ENCODE measurements around the gene NSMF.
"Not testable (repeated sequence)": the region's sequence is repeated elsewhere in the genome, so short reads cannot be mapped to it uniquely, and the experiment has no call there.

NSMF gene

DNA sequence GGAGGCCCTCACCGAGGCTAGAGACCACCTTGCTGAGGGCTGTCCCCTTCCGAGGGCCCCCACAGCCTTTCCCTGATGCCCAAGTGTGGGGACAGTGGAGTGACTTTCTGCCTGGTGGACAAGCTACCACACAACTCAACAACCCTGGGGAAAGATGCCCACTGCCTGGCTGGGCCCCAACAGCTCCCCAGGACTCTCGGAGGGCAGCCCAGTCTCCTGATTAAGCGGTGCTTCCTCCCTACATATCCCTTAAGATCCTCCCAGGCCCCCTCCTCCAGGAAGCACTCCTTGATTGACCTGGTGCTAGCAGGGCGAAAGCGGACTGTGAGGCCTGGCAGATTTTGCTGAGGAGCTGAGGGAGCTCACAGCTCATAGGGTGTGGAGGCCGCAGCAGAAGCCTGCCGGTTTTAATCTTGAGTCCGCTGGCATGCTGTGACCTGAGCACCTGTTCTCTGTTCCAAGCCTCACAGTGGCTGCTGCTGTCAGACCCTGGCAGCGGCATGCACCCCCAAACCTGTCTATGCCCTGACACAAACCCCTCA, 2.2 kb downstream of the NSMF start:
- DNase-seq: no peak

DNA sequence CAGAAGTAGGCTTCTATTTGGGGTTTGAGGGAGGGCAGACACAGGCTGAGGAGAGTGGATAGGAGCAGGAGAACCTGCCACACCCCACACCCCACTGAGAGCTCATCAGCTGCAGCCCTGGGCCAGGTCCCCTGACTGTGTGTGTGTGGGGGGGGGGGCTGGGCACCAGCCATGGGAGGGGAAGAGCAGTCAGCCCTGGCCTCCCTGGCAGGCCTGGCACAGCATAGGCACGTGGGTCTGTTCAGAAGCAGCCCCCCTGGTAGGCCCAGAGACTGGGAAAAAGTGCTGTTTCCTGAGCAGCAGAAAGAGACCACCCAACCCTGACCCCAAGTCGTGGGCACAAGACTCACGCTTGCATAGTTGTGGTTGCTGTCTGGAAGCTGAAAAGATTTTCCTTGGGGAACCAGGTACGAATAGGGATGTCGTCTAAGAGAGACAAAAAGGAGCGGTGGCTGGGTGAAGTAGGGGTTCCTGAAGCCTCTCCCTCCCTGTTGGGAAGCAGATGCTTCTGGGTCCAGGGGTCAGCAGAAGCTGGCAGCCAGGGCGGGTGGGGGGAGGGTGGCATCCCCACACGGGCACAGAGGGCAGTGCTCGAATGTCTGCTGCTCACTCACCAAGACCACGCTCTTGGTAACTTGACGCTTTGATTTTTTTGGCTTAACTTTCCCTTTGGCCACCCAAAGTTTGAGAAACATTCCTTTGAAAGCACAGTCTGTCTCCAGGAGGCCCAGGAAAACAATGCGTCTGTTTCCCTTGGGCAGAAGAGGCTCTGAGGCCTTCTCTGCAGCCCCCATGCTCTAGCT, 2.9 kb downstream of the NSMF start:
- DNase-seq: no peak

DNA sequence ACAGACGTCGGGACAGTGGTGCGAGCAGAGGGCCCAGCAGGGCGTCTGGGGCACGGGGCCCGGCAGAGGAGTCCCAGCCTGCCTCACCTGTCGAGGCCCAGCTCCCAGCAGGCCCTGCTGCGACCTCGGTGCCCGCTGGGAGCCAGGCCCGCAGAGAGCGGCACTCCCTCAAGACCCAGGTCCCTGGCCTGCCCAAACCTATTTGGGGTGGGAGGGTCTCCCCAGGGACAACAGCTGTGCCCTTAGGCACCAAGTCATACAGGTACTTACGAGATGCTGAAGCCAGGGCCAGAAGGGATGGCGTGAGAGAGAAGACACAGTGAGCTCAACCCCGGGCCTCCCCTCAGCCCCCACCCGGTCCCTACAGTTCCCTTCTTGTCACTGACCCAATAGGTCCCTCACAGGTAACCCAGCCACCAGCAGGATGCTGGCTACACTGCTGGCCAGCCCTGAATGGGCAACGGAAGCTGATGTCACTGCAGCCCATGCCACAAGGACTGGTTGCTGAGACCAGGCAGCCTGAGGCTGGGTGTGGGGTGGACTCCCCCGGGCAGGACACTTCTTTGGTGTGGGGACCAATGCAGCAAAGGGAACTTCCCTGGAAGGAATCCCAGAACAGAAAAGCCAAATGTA, 3.7 kb downstream of the NSMF start:
- DNase-seq: no peak

DNA sequence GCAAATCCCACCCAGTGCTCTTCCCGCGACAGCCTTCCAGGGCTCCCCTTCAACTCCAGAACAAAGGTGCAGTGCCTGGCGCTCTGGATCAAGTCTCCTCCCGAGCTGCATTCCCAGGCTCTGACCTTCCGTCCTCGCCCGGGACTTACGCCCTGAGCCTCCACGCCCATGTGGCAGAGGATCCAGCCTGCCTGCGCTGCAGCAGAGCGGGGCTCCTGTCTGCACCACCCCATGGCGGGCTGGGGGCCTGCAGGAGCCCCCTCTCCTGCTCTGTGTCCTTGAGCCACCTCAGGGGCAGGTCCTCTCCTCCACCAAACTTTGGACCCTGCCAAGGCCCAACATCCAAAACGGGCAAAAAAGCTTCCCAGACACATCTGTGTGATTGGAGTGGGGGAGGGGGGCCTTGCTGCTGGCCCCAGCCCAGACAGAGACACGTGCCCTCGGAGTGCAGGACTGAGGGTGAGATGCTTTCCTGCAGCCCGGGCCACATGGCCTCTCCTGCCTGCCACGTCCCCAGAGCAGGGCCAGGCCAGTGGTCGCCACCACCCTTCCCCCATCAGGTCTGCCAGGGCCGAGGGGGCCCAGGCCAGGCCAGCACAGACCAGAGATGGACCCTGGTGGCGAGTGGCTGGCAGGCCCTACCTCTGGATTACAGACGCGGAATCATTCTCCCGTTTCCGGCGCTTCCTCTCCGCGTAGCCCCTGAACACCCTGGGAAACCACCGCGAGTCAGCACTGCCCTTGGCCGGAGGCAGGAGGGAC, 4.4 kb downstream of the NSMF start:
- no peak for DNase-seq

DNA sequence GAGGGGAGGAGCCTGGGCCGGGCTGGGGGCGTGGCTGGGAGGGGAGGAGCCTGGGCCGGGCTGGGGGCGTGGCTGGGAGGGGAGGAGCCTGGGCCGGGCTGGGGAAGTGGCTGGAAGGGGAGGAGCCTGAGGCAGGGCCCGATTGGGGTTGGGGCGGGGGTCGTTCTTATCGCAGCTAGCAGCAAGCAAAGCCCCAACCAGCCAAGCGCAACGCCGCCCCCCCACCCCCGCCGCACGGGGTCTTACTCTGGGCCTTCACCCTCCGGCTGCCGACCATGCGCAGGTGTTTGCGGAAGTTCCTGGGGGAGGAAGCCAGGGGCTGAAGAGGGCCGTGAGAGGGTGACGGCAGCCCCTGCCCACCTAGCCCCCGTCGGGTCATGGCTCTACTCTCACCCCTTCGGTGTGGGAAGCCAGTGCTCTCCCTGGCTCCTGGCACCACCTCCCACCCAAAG, 5.0 kb downstream of the NSMF start:
- DNase-seq: no peak

DNA sequence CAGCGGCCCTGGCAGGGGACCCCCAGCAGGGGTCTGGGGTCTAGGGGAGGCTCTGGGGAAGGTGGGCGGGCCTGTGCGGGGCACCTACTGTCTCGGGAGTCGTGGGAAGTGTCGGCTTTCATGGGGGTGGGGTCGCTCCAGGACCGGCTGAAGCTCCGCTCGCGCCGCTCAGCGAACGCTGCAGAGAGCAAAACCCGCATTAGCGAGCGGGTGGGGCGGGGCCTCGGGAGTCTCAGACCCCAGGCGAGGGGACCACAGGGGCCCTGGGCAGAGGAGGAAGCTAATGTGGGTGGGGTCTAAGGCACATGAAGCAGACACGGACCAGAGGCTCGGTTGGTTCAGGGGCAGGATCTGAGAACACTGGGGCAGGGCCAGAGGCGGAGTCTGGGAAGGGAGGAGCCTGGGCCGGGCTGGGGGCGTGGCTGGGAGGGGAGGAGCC, 5.5 kb downstream of the NSMF start:
- DNase-seq: no peak

DNA sequence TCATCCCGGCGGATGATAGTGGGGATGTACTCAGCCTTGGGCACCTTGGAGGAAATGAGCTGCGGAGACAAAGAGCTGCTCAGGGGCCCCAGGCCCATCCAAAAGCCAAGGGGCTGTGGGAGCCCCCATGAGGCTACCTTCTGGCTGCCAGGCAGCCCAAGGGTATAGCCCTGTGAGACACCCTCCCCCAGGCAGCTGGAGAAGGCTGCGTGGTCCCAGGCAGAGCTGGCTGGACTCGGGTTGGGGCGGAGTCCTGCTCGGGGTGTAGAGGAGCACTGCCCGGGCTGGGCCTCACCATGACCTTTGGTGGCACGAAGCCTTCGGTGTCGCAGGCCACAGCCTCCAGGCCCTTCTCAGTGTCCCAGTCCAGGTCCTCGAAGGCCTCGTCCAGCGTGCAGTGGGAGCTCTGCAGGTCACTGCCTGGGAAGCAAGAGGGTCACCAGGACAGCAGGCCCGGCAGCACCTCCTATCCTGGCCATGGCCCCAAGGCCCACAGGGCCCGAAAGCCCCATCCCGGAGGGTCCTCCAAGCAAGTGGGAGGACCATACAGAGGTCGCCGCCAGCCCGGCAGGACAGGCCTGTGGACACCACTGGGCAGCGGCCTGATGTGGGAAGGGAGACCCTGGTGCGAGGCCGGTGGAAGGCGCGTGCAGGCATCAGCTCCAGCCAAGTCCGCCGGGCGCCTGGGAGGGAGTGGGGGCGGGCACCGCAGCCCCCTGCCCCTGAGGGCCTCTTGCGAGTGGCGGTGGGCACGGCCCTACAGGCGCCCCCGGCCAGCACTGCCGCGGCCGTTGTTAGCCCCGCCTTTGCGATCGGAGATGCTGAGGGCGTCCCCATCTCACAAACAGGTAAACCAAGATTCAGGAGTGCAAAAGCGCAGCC, 6.1 kb downstream of the NSMF start:
- DNase-seq: no peak

DNA sequence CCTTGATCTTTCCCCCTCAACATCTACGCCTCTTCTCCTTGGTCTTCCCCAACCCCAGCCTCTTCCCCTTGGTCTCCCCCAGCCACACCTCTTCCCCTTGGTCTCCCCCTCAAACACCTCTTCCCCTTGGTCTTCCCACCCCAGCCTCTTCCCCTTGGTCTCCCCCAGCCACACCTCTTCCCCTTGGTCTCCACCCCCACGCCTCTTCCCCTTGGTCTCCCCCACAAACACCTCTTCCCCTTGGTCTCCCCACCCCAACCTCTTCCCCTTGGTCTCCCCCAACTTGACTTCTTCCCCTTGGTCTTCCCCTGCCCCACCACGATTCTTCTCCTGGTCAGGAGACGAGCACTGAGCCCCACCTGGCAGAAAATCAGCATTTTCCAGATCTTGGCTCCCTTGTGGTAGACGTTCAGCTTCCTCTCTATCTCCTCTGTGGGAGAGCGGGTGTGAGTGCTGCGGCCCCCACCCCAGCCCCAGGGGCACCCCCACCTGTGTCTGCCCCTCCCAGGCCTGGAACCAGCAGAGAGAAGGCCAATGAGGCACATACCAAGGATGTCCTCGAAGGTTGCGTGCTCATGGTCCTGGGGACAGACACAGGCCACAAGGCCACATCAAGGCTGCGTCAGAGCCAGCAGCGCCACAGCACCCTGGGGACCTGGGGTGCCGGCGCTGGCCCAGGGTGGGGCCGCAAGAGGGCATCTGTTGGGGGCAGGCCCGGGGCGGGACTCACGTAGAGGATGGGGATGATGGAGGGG, 7.0 kb downstream of the NSMF start:
- no peak for DNase-seq

DNA sequence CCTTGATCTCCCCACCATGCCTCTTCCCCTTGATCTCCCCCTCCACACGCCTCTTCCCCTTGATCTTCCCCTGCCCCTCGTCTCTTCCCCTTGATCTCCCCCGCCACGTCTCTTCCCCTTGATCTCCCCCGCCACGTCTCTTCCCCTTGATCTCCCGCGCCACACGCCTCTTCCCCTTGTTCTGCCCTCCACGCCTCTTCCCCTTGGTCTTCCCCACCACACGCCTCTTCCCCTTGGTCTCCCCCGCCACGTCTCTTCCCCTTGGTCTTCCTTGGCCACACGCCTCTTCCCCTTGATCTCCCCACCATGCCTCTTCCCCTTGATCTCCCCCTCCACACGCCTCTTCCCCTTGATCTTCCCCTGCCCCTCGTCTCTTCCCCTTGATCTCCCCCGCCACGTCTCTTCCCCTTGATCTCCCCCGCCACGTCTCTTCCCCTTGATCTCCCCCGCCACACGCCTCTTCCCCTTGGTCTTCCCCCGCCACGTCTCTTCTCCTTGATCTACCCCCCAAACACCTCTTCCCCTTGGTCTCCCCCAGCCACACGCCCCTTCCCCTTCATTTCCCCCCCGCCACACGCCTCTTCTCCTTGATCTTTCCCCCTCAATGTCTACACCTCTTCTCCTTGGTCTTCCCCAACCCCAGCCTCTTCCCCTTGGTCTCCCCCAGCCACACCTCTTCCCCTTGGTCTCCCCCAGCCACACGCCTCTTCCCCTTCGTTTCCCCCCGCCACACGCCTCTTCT, 7.7 kb downstream of the NSMF start:
- not testable (repeated sequence) for DNase-seq

DNA sequence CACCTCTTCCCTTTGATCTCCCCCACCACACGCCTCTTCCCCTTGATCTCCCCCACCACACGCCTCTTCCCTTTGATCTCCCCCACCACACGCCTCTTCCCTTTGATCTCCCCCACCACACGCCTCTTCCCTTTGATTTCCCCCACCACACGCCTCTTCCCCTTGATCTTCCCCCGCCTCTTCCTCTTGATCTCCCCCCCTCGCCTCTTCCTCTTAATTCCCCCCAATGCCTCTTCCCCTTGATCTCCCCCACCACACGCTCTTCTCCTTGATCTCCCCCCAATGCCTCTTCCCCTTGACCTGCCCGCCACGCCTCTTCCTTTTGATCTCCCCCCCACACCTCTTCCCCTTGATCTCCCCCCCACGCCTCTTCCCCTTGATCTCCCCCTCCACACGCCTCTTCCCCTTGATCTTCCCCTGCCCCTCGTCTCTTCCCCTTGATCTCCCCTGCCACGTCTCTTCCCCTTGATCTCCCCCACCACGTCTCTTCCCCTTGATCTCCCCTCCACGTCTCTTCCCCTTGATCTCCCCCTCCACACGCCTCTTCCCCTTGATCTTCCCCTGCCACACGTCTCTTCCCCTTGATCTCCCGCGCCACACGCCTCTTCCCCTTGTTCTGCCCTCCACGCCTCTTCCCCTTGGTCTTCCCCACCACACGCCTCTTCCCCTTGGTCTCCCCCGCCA, 8.5 kb downstream of the NSMF start:
- DNase-seq: not testable (repeated sequence)

DNA sequence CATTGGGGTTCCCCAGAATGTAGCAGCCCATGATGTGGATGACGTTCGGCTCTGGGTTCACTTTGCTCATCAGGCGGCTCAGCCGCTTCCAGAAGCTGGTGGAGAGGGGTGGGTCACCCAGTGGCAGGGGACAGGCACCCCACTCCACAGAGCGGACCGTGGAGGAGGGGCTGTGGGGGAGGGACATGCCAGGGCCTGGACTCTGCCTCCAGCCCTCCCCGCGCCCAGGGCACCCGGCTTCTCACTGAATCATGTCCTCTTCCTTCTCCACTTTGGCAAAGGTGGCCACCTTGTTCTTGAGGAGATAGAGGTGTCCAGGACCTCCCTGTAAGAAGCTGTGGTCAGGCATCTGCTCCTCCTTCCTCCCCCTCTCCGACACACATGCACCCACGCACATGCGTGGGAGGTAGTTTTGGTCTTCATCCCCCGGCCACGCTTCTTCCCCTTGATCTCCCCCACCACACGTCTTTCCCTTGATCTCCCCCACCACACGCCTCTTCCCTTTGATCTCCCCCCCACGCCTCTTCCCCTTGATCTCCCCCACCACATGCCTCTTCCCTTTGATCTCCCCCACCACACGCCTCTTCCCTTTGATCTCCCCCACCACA, 9.1 kb downstream of the NSMF start:
- no peak for DNase-seq

DNA sequence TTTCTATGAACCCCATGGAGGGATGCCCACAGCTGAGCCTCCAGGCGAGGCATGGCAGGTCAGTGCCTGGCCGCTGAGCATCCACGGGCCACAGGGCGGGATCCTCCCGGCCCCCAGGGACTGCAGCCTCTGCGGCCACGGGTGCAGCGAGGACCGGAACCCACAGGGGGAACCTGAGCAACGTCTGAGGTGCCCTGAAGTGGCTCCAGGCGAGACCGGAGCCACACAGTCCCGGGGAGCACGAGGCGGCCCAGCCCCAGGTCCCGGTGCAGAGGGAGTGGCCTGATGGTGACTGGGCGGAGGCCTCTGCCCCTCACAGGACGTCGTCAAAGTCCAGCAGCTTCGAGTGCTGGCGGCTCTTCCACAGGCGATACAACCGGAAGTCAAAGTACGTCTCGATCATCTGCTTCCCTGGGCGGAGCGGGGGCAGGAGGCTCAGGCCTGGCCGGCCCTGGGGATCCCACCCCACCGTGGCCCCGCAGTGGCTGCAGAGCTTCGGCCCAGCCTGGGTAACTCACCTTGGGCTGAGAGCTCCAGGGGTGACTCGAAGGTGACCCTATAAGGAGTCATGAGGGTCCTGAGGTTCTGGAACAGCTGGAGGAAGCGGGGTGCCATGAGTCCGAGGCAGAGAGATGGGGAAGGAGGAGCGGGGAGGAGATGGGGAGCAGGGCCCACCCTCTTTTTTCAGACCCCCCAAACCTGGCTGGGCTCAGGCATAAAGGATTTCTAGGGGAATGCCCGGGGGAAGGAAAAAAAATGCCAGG, 9.9 kb downstream of the NSMF start:
- no peak for DNase-seq

DNA sequence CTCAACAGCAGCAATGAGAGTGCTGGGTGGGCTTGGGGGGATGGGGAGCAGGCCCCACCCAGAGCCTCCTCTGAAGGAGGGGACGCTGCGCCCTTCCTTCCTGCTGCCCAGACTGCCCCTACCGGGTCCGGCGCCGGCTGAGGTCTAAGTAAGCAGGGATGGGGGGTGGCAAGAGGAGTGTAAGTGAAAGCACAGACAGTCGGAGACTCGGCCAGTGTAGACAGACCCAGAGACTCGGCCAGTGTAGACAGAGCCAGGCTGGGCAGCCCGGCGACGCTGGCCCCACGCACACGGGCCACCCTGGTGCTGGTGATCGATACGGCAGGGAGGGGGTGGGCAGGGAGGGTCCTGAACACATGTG, 10.6 kb downstream of the NSMF start:
- DNase-seq: no peak

DNA sequence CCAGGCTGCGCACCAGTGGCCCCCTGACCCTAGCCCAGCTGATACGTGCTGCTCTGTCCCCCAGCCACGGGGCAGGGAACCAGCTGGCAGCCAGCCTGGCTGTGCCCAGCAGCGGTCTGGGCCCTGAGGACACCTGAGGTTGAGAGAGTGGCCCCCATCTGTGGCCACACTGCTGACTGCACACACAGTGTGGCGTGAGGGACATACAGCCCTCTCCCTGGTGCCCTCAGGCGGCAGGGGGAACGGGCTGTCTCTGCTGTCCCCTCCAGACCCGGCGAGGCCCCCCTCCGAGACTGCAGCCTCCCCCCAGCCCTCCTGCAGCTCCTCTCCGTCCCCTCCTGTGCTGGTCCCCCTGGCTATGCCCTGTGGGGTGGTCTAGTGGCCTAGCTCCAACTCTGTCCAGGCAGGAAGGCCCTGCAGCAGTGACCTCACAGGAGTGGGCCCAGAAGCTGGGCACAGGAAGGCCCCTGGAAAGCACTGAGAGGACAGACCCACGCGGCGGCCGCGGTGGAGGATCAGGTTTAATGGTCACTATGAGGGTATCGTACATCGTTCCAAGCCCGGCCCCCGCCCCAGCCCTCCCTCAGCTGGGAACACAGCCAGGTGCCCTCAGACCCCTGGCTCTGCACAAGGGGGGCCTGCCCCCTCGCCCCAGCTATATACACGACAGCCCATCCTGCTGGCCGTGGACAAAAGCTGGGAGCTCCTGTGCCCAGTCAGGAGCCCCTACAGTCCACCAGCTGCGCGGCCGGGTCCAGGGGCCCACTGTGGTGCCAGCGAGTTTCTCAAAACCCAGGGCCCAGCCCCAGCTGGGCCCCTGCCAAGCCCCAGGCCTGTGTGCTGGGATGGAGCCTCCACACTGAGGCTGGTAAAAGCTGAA, 11.2 kb downstream of the NSMF start:
- DNase-seq: no peak

DNA sequence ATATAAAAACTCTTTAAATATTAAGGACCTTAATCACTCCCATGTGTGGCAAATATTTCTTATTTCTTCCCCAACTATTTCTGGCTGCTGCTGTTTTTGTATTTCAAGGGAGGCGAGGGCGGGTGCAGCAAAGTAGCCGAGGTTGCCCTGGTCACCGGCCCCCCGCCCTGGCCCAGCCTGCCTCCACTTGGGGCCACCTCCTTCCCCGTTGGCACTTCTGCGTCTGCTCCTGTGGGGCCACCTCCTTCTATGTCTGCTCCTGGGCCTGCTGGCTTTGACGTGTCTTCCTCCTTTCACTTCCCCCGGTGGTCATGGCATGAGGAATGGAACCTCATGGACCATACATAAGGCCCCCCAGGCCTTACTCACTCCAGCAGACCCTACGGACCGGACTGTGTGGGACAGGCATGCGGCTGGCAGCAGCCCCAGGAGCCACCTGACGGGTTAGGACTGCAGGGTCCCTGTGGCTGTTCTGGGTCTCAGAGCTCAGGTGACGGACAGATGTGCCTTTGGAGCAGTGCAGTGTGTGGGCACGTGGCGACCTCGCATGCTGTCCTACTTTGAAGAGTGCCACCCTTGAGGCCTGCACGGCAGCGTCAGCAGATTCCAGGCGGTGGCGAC, 12.2 kb downstream of the NSMF start:
- DNase-seq: no peak

DNA sequence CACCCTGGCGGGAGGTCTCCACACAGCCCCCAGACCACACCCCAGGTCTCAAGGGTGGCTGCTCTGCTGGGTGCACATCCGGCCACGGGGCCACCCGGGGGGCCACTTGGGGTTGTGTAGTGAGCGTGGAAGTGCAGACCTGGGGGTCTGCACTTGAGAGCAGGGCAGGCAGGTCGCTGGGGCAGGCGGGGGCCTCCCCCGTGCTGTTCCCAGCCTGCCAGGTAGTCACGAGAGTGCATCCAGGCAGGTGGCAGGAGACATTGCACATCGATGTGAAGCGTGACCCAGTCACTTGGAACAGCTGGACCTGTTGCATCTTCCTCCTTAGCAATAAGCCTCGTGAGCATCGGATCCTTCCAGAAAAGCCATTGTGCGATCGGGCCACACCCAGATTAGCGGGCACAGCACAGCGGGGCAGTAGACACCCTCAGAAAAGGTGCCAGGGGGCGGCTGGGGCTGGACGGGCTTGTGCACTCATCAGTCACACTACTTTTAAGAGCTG, 13.2 kb downstream of the NSMF start:
- no peak for DNase-seq

DNA sequence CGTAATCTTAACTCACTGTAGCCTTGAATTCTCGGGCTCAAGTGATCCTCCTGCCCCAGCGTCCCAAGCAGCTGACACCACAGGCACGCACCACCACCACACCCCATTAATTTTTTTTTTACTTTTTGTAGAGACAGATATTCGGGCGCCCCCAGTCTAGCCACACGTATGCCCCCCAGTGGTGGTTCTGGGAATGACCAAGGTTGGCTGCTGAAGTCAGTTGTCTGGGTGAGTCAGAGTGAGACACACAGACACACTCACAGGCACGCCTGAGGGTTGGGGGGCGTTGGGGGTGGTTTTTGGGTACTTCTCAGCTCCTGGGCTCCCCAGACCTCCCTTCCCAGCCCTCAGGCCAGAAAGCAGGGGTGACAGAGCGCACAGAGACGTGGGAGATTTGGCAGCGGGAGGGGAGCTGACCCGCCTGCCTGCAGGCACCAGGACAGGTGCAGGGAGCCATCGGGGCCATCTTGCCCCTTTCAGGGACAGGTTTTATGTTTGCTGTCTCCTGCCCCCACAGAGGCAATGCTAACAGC, 13.8 kb downstream of the NSMF start:
- no peak for DNase-seq
